HCT116 (cell line): ENCODE results near the gene CAPN3.

Experiments used
- EZH2 ChIP-seq: fragments of 200-600 bp; sonication (generic); IDR thresholded peaks from 2 replicates; pipeline ENCODE4 v1.6.1; 2017; ENCODE audit warnings: antibody characterized with exemption, mixed run types
- EZH2phosphoT487 ChIP-seq: fragments of 200-600 bp; IDR thresholded peaks from 2 replicates; pipeline ENCODE4 v1.6.1; 2018; ENCODE audit warnings: antibody characterized with exemption, borderline replicate concordance
- FOSL1 ChIP-seq: IDR thresholded peaks from 2 replicates; pipeline ENCODE4 v1.6.1; 2012; ENCODE audit warnings: low read depth
- ZFX ChIP-seq: fragments of 450-650 bp; IDR thresholded peaks from 2 replicates; pipeline ENCODE4 v1.6.1; 2017
- ZNF274 ChIP-seq: fragments of 200-500 bp; sonication (Bioruptor generic); IDR thresholded peaks from 2 replicates; pipeline ENCODE4 v1.6.1; 2014; ENCODE audit warnings: mild to moderate bottlenecking, low read depth, low read length, inconsistent platforms
- TF ChIP-seq, protein P1 (sequence below), 3 experiments: fragments of 200-600 bp in 1 of 3; sonication (generic) in 1 of 3; IDR thresholded peaks in 2 of 3; conservative IDR thresholded peaks in 1 of 3; 2 replicates each; pipeline ENCODE4 v1.5.1; 2012 to 2017; ENCODE audit warnings: low read depth in 2 of 3, low read length in 2 of 3, antibody characterized with exemption in 1 of 3, borderline replicate concordance in 1 of 3, control low read depth in 1 of 3, mild to moderate bottlenecking in 1 of 3, mixed read lengths in 1 of 3, mixed run types in 1 of 3, moderate library complexity in 1 of 3; ENCODE audit not compliant: insufficient read depth in 1 of 3
- TF ChIP-seq, protein P2 (sequence below): IDR thresholded peaks from 2 replicates; pipeline ENCODE4 v1.6.1; 2012

DNA sequence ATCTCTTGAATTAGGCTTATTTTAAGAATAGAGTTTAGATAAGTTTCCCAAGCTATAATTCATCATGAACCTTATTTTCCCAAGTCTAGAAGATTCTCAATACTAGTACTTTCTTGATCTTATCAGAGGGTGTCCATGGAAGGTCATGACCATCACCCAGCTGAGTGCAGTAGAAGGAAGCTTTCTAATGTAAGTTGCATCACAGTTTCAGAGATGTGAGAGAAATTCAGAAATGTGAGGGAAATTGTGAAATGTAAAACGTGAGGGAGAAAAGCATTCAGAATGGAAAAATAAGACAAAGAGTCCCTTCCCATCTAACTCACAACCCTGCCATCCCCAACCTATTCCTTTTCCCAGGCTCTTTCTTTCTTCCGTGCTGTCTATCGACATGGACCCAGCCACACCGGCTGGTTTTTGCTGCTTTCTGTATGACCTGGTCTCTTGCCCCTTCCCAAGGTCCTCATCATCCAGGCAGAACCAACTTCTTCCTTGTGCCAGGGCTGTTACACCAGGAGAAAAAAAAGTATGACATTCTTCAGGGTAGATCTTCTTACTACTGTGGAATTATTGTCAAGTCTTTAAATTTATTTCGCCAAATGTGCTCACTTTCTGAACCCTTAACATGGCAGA, 6.7 kb downstream of the CAPN3 start:
- TF ChIP-seq, protein P1, sequence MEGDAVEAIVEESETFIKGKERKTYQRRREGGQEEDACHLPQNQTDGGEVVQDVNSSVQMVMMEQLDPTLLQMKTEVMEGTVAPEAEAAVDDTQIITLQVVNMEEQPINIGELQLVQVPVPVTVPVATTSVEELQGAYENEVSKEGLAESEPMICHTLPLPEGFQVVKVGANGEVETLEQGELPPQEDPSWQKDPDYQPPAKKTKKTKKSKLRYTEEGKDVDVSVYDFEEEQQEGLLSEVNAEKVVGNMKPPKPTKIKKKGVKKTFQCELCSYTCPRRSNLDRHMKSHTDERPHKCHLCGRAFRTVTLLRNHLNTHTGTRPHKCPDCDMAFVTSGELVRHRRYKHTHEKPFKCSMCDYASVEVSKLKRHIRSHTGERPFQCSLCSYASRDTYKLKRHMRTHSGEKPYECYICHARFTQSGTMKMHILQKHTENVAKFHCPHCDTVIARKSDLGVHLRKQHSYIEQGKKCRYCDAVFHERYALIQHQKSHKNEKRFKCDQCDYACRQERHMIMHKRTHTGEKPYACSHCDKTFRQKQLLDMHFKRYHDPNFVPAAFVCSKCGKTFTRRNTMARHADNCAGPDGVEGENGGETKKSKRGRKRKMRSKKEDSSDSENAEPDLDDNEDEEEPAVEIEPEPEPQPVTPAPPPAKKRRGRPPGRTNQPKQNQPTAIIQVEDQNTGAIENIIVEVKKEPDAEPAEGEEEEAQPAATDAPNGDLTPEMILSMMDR (IDR thresholded peaks at IDR 0.05 in 2 of 3, conservative IDR thresholded peaks at IDR 0.05 in 1 of 3; ENCODE audit: borderline replicate concordance in 1 of 3, insufficient read depth in 1 of 3, low read depth in 2 of 3, low read length in 2 of 3): no peak
- TF ChIP-seq ZFX: no peak
- TF ChIP-seq EZH2: no peak
- no peak for TF ChIP-seq EZH2phosphoT487
- no peak for TF ChIP-seq ZNF274
- no peak for TF ChIP-seq FOSL1
- TF ChIP-seq, protein P2, sequence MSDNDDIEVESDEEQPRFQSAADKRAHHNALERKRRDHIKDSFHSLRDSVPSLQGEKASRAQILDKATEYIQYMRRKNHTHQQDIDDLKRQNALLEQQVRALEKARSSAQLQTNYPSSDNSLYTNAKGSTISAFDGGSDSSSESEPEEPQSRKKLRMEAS: no peak
